Measurements from ENCODE around the gene ANO2. TPM values are rescaled to one million over a fixed set of nuclear protein-coding genes. Genes with fewer than 3 reads are reported as not detected.

The ANO2 gene
- total and polyA plus RNA-seq, 7 donors: 1.3 to 9.3 (median 4.2) TPM

DNA sequence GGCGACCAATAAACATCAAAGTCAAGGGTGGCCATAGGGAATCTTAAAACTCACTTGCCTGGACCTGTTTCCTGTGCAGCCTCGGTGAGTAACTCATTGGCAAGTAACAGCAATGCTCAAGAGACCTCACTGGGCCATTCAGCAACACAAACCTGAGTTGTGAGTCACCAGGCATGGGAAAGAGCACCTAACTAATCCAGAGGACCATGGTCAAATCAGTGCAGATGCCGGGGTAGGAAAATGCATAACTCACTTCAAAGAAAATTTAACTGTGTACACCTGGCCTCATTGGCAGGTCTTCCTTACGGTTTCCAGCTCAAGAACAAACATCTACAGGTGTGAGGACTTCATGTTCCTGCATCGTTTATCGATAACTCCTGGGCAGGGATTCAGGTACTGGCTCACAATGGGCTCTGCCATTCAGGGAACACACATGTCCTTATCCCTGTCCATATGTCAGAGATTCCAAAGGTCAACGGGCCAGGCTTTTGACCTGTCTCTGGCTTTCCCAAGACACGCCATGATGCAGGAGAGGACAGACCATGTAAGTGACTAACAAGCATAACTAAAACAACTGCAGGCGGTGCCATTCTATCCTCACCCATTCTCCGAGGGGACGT is 211.8 kb downstream of the ANO2 start:
- WGBS, 3 donors: 64 to 75% (median 69%) methylated on average over 11 of the region's 11 CpGs
- intact Hi-C loops (cut with DNase I): no loop called here
- H3K36me3 ChIP-seq (ENCODE audit: insufficient read depth in 1 of 2, low read depth in 1 of 2): no peaks in the 10 kb centered on the region

DNA sequence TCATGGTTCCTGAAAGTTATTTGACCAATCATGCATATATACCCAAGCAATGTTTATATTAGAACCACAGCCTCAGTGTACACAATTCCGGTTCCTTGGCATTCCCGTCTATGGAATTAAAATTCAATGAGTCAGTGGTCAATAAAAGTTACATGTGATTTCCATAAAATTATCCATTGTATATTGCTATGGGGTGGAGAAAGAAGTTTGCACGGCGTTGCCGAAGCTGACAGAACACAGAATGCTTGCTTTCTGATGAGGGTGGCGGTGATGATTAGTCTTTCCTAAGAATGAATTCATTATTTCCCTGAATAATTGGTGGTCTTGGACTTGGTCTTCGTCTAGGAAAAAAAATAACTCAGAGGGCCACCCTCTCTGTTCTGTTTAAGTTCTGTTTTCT is 214.1 kb downstream of the ANO2 start:
- intact Hi-C loops (cut with DNase I): no loop called here

More for the DNA sequence above, 211.8 kb downstream of the ANO2 start:
- no peak for DNase-seq
- no peak for TF ChIP-seq CTCF (IDR thresholded peaks at IDR 0.05)
- no peaks in the 10 kb centered on the region for H3K27me3 ChIP-seq (ENCODE audit: insufficient read depth in 3 of 3, low read length in 2 of 3)
- H3K4me1 ChIP-seq: no peaks in the 10 kb centered on the region
- no peak for ATAC-seq
- no peak overlapping the region for H3K27ac ChIP-seq
- H3K4me3 ChIP-seq: no peak overlapping the region
- no peaks in the 10 kb centered on the region for H3K9me3 ChIP-seq

DNA sequence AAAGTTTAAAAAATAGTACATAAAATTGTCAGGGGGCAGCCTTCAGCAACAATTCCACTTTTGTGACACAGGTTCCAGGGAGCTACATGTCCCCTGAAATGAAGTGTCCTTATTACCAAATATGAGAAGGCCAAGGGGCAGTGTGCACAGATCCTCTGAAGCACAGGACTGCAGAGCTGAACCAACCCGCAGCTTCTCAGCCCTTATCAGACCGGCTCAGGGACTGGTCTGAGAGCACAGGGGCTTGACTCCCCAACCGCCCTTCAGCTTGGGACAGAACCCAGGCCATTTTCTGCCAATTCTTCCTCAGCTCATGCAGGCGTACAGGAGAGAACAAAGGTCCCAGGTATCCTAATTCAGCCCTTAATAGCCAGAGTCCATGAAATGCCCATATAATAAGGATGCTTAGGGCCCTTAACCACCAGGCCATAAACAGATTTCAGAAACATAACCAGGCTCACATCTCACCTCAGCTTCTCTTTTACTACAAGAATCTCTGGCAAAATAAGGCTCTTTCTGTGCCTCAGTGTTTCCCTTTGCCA is 221.3 kb downstream of the ANO2 start:
- Histone ChIP-seq H3K27me3 (ENCODE audit: insufficient read depth in 3 of 3, low read length in 2 of 3) (no peaks in the 10 kb centered on the region), H3K9me3 (no peaks in the 10 kb centered on the region), H3K4me1 (no peaks in the 10 kb centered on the region), H3K4me3 (no peak overlapping the region), H3K27ac (no peak overlapping the region), H3K36me3 (ENCODE audit: insufficient read depth in 1 of 2, low read depth in 1 of 2) (no peaks in the 10 kb centered on the region)
- 85 to 97% (median 88%) methylated on average over 4 of the region's 4 CpGs for WGBS, 3 donors
- ATAC-seq (no peak), DNase-seq (no peak)
- no peak for TF ChIP-seq CTCF (IDR thresholded peaks at IDR 0.05)
- intact Hi-C loops (cut with DNase I): no loop called here

More for the DNA sequence above, 214.1 kb downstream of the ANO2 start:
- DNase-seq: no peak
- ATAC-seq: no peak
- no peaks in the 10 kb centered on the region for H3K27me3 ChIP-seq (ENCODE audit: insufficient read depth in 3 of 3, low read length in 2 of 3)
- no peaks in the 10 kb centered on the region for H3K9me3 ChIP-seq
- no peak for TF ChIP-seq CTCF (IDR thresholded peaks at IDR 0.05)
- WGBS, 3 donors: 92 to 95% (median 92%) methylated on average over 7 of the region's 7 CpGs
- H3K27ac ChIP-seq: no peak overlapping the region
- H3K4me3 ChIP-seq: no peak overlapping the region
- H3K36me3 ChIP-seq (ENCODE audit: insufficient read depth in 1 of 2, low read depth in 1 of 2): no peaks in the 10 kb centered on the region
- H3K4me1 ChIP-seq: no peaks in the 10 kb centered on the region

DNA sequence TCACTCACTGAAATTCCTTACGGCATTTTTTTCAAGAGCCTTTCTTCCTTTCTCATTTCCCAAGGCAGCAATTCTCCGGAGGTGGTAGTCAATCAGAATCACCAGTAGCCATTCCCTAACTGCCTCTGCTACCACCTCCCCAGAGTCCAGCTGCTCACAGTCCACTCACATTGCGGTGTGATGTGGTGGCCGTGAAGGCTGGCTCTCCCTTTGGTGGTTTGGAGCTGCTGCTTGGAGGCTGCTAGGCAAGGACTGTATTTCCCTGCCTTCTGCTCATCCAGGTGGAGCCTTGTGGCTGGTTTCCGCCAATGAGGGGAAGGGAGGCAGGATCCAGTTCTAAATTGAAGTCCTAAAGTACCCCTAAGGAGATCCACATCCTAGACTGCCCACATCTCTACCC is 222.0 kb downstream of the ANO2 start:
- Histone ChIP-seq H3K27ac (no peak overlapping the region), H3K27me3 (ENCODE audit: insufficient read depth in 3 of 3, low read length in 2 of 3) (no peaks in the 10 kb centered on the region), H3K4me1 (no peaks in the 10 kb centered on the region), H3K9me3 (no peaks in the 10 kb centered on the region), H3K36me3 (ENCODE audit: insufficient read depth in 1 of 2, low read depth in 1 of 2) (no peaks in the 10 kb centered on the region), H3K4me3 (no peak overlapping the region)
- intact Hi-C loops (cut with DNase I): no loop called here
- ATAC-seq (no peak), DNase-seq (no peak)
- no peak for TF ChIP-seq CTCF (IDR thresholded peaks at IDR 0.05)
- 74 to 78% (median 77%) methylated on average over 5 of the region's 5 CpGs for WGBS, 3 donors
